GM18507 (cell line): Measurements from ENCODE around the gene RAD51AP1.
A peak's percentile ranks its signal among the peaks of the same experiment; 100 is the strongest.

ENCODE experiments used
- DNase-seq: peaks from one replicate; pipeline ENCODE4 v3.0.0; 2011; ENCODE audit warnings: low read depth; ENCODE audit not compliant: insufficient read length; ENCODE audit errors: extremely low spot score
- FAIRE-seq: peaks from 2 replicates; lab custom pipeline; 2011; peaks lifted over from hg19 to GRCh38; lab: Jason Lieb, UNC

The RAD51AP1 gene

GRCh38 chr12:4584896-4585295 is 46.2 kb downstream of the RAD51AP1 start:
- no peak for DNase-seq
- no peak for FAIRE-seq

- no peak for DNase-seq
- FAIRE-seq = no peak
These were observed 47.8 kb downstream of the RAD51AP1 start for GRCh38 chr12:4586500-4586899.

GRCh38 chr12:4587108-4587507 is 48.4 kb downstream of the RAD51AP1 start:
- FAIRE-seq (no peak), DNase-seq (no peak)

- DNase-seq (no peak), FAIRE-seq (no peak)
These were observed 50.2 kb downstream of the RAD51AP1 start for GRCh38 chr12:4588916-4589315.

- no peak for FAIRE-seq
- no peak for DNase-seq
These were observed 51.3 kb downstream of the RAD51AP1 start for GRCh38 chr12:4589941-4590340.

- FAIRE-seq (no peak), DNase-seq (no peak)
These were observed 52.5 kb downstream of the RAD51AP1 start for GRCh38 chr12:4591180-4591687.

- FAIRE-seq = no peak
These were observed 57.2 kb downstream of the RAD51AP1 start for GRCh38 chr12:4595881-4596280.

GRCh38 chr12:4603421-4603820 is 64.7 kb downstream of the RAD51AP1 start:
- FAIRE-seq (no peak), DNase-seq (no peak)

More at GRCh38 chr12:4595881-4596280, 57.2 kb downstream of the RAD51AP1 start:
- no peak for DNase-seq

- FAIRE-seq (no peak), DNase-seq (no peak)
These were observed 65.3 kb downstream of the RAD51AP1 start for GRCh38 chr12:4603946-4604345.

GRCh38 chr12:4604684-4605193 is 66.0 kb downstream of the RAD51AP1 start:
- FAIRE-seq = peak; percentile 98
- peak; percentile 67 for DNase-seq

GRCh38 chr12:4607056-4607455 is 68.4 kb downstream of the RAD51AP1 start:
- DNase-seq (no peak), FAIRE-seq (no peak)

- FAIRE-seq (no peak), DNase-seq (no peak)
These were observed 70.4 kb downstream of the RAD51AP1 start for GRCh38 chr12:4609071-4609470.
